Mammary epithelial cell (primary cell): Measurements from ENCODE around the gene COL4A6.

Experiments
- CTCF ChIP-seq, 2 donors: IDR thresholded peaks in 1 of 2; conservative IDR thresholded peaks in 1 of 2; 2 replicates each; pipeline ENCODE4 v1.5.1; 2011 to 2012; ENCODE audit warnings: inconsistent platforms in 2 of 2, low read length in 2 of 2, mild to moderate bottlenecking in 2 of 2, control low read depth in 1 of 2, low read depth in 1 of 2; ENCODE audit not compliant: insufficient read depth in 1 of 2; ENCODE audit errors: extremely low read depth in 1 of 2
- EZH2 ChIP-seq: IDR thresholded peaks from 2 replicates; pipeline ENCODE4 v1.6.1; 2012; ENCODE audit warnings: low read length, inconsistent platforms, borderline replicate concordance

- TF ChIP-seq CTCF (conservative IDR thresholded peaks at IDR 0.05 in 1 of 2, IDR thresholded peaks at IDR 0.05 in 1 of 2; ENCODE audit: extremely low read depth in 1 of 2, insufficient read depth in 1 of 2, low read depth in 1 of 2, low read length in 2 of 2) (no peak), EZH2 (no peak)
Observed at GRCh38 chrX:108156934-108157466, 281.2 kb downstream of the COL4A6 start.
